Measurements from ENCODE around the gene XXYLT1.
A peak's percentile ranks its signal among the peaks of the same experiment; 100 is the strongest.

The XXYLT1 gene

DNA sequence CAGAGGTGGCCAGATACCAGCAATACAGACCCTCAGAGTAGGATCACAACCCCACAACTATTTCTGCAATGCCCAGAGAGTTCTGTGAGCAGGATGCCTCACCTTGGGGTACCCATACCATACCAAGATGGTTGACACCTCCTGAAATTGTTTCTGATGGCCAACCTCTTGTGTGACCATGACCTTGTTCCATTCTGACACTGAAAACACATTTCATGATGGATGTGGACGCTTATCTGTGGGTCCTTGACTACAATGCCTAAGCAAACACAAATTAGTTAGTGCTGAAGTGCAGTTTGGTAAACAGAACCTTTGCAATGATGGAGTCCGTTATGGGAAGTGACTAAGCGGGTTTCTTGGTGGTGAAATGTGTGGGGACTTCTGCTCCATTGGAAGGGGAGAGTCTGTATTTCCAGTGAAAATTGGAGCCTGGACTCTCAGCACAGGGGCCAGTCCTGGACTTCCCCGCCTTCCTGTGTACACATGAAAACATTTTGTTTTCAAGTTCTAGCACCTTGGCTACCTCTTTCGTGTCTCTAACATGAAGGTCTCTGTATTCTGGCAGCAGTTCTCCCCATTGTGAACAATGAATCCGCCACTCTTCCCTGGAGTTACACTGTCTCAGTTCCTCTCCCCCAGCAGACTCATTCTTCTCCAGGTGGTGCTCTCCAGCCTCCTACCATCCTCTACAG lies 106.2 kb downstream of the XXYLT1 start:
- no peak for DNase-seq

DNA sequence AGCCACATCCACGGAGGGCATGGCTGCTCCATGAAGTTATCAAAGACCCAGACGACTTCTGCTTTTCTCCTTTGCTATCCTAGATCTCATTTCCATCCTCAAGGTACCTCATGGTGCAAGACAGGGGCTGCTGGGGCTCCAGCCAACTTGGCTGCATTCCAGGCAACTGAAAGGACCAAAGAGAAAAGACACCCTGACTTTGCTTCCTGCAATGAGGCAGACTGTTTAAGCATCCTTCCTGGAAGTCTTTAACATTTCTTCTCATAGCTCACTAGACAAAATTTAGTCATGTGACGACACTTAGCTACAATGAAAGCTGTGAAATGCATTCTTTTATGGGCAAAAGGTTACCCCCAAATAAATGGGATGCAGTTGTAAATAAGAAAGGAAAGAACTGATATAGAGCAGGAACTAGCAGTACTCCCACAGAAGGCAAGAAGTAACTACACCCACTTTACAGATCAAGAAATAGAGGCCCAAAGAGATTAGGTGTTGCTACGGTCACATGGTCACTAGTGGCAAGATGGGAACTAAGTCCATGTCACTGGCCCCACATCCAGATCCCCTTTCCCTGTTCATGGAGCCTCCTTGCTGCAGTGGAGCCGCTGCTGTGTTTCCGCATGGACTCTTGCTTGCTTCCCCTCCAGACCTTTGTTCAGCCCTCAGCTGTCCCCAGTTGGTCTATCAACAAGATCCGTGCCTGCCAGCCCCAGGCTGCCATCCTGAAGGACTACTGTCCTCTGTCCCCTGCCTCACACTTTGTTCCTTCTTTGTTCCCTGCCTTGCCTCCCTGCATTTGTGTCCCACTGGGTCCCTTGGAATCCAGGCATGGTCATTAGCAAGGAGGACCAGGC lies 107.0 kb downstream of the XXYLT1 start:
- no peak for DNase-seq

DNA sequence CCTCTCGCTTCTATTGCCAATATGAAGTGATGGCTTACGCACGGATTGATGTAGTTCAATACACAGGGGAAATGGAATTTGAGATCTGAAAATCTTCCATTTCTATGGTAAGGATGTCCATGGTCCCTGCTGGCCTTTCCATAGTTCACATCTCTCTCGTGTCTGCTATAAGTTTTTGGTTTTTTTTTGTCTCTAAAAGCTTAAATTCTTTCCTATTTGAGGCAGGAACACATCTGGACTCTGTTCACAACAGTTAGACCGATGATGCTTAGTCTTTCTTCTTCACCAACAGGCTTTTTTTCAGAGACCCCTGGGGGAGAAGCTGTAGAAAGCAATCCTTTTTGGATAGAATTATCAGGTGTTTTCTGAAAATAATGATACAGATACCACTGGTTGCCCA lies 108.1 kb downstream of the XXYLT1 start:
- no peak for DNase-seq

DNA sequence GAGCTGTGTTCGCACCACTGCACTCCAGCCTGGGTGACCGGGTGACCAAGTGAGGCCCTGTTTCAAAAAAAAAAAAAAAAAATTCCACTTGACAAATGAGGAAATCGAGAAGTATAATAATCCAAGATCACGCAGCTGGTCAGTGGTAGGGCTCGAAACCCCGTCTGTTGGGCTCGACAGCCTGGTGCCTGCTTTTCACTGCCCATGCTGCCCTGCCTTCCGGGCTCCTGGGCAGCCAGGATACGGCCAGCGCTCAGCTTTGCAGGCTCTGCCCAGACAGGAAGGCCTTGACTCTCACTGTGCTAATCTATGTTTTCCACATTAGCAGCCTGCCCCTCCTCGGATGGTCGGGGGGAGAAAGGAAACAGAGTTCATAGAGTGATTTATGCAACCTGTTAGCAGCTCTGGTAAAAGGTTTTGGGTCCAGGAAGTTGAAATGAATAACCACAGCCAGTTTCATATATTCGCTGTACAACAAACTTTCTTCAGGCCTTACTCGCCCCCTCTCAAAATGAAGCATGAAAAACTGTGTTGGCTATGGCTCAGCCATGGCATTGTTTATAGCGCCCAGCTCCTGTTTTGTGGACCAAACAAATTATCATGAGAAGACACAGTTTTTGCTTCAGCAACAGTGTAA lies 108.8 kb downstream of the XXYLT1 start:
- DNase-seq: peak; percentile 29

DNA sequence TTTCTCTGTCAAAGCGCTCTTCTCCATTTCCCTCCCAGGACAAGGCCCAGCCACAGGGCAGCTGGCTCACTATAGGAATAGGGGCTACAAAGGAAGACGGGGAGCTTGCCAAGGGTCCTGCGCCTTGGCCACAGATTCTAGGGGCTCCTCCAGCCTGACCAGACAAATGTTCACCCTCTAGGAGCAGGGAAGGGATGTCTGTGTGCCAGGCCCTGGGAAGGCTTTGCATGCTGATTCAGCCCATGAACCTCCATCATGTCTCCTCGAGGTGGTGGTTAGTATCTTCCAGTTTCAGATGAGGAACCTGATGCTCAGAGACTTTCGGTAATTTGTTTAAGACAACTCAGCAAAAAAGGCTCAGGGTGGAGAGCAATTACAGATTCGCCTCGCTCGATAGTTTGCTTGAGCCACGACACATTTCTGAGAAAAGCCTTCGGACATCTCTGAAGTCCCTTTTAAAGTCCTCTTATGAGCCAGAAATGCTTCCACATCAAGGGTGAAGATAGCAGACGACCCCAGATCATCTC lies 110.0 kb downstream of the XXYLT1 start:
- no peak for DNase-seq

DNA sequence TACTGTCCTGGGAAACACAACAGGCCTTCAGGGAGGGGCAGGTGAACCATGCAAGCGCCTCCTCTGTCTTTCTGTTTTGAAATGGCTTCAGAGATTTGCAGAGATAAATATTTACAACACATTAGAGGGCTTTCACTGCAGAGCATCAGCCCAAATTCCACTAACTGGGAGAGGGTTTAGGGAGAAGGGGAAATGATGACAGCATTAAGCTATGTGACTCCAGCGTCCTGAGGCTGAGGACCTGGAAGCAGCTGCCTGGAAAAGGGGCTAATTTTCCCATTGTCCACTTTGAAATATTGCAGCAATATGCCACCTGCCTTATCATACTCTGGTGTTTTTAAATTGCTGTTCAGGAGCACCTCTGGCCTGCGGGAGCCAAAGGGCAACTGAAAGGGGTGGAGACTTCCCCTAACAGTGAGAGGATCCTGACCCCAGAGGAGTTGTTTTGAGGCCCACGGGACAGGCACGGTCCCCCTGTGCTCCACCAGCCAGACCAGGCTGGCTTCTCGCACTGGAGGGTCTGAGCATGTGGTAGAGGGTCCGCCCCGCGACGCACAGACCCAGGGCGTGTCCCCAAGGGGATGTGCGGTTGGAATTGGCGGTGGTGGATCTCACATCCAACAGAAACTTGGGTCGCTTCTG lies 110.6 kb downstream of the XXYLT1 start:
- DNase-seq: peak; percentile 69

DNA sequence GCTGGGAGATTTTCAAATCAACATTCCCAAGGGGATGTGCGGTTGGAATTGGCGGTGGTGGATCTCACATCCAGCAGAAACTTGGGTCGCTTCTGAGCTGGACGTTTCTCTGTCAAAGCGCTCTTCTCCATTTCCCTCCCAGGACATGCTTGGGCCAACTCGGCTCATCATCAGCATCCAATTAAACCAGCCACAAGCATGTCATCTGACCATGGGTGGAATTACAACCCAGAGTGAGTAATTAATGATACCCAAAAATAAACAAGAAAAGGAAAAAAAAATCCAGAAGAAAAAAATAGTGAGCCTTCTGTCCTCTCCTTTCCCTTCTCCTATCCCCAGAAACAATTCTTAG lies 111.2 kb downstream of the XXYLT1 start:
- peak; percentile 52 for DNase-seq

DNA sequence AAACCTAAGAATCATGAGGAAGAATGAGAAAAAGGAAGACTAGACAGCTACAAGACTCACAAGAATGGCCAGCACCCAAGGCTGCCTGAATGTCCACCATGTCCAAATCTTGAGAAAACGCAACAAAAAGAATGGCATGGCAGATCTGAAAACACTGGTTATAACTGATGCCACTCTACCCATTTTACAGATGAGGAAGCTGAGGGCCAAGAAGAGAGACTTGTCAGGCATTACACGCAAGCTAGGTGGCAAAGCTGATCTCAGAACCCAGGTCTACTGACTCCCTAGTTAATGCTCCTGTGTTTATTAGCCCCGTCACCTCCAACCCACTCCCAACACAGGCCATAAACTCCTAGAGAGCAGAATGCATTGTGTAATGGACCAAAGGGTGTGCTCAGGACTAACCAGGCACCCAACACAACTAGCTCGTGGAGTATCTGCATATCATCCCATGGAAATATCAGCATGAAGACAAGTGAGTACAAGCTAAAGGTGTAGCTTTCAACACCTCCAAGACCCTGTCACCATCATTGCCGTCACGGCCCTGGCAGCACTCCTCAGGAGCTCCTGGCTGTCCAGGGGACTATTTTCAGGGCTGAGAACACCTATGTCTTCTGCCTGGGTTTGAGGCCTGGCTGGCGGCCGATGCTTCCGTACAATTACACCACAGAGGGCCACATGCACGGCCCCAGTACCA lies 111.7 kb downstream of the XXYLT1 start:
- DNase-seq: no peak

DNA sequence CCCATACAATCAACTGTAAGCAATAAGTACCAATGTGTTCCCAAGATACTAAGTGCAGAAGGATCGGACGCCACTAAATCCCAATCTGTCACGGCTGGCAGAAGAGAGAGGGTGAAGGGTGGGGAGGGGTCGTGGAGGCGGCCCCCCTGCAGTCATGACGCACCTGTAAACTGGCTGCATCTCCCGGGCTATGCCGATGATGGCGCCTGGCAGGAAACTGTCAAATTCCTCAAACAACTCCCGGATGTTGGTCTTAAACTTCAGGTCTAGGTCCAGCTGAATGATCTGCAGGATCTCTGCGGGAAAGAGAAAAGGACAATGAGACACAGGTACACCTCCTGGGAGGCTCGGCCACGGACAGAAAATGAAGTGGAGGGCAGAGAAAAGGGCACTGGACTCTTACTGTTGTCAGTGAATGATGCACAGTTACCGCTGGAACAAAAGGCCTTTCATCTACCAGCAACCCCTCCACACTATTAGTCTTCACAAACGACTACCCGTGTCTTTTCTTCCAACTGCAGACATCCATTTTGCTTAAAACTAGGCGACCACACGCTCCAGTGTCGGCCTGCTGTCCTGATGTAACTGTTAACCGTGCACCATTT lies 114.6 kb downstream of the XXYLT1 start:
- DNase-seq: no peak

DNA sequence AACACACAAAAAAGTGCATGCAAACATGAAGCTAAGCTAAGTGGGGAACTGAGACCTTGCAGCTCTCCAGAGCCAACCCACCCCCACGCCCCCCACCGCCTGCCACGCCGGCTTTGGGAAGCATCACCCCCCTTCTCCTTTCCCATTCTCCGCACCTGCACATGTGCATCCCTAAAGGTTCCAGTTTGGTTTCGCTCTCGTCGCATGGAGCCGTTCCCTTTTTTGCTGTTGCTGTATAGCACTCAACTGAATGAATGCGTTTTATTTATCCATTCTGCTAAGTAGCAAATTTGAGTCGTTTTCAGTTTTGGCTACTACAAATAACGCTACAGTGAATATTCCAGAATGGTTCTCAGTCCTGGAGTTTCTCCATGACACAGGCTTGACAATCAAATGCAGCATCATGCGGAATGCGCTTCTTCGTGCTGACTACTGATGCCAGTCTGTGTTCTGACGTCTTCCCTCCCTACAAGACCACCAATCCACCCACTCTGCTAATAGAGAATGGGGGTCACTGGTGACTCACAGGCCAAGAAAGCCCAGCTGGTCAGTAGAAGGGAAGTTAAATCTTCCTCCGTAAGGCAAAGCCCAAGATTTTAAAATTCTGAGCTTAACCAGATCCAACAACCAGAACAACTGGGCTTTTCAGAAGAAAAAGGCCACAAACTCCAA lies 115.3 kb downstream of the XXYLT1 start:
- no peak for DNase-seq

DNA sequence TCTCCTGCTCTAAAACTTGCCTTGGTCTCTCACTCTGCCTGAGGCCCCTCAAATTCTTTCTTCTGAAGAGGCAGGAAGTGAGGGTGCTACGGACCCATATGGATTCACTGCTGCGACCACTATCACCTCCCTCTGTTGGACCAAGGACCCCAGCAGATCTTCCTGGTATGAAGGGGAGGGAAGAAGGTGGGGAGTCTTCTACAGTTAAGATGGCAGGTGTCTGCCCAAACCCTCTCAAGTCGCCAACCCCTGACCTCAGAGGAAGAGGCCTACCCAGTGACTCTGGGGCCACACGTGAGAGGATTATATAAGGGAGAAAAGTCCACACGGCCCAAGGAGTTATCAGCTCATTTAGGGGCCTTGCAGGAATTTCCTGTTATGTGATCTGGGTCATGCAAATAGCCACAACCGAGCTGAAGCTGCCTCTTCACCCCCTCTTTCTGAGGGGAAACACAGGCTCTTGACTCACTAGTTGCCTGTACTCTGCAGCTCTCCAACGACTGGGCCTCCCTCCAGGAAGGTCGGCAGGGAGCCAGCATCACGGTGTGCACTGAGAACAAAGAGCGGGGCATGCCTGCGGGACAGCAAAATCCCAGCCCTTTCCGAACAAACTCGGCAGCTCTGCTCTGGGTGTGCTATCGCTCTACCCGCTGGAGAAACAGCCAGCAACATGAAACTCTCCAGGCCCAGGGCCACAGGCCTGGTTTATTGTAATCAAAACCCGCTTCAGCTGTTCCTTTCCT lies 116.0 kb downstream of the XXYLT1 start:
- DNase-seq: peak; percentile 96

DNA sequence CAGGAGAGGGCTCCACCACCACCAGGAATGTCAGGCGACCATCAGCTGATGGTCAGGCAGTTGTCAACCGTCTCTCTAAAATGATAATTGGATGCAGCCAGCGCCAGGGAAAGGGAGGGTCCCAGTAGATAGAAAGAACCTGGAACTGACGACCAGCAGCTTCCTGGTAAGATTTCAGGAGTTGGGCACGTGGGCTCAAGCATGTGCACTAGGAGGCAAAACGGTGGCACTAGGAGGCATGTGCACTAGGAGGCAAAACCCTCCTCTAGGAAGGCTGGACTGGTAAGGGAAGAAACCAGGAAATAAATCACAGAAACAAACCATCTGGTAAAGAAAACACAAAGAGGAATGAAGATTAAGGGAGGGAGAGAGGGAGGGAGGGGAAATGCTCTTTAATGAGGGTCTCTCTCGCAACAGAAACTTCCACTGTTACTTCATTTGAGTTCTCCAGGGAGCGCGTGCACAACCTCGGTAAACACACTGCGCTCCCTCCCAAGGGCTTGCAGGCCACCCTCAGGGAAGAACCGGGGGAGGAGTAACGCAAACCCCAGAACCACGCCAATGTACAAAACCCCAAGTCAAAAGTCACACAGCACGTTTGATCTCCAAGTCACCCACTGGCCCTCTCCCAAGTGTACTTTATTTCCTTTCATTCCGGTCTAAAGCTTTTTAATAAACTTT lies 116.7 kb downstream of the XXYLT1 start:
- peak; percentile 41 for DNase-seq

DNA sequence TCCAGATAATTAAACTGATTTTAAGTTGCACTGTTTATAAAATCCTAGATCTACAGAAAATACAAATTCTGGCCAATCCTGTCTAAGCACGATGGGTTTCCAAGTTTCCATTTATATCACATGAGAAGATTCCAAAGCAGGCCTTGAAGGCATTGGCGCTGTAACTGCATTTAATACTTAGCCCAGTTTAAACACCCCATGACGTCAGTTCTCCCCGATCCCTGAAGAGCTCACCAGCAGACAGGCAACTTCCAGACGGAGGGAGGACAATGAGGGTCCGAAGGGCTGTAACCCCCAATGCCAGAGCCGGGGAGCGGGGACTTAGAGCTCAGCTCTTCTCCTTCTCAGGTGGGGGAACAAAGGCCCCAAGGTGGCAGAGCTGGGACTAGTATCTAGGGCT lies 117.3 kb downstream of the XXYLT1 start:
- DNase-seq: no peak

DNA sequence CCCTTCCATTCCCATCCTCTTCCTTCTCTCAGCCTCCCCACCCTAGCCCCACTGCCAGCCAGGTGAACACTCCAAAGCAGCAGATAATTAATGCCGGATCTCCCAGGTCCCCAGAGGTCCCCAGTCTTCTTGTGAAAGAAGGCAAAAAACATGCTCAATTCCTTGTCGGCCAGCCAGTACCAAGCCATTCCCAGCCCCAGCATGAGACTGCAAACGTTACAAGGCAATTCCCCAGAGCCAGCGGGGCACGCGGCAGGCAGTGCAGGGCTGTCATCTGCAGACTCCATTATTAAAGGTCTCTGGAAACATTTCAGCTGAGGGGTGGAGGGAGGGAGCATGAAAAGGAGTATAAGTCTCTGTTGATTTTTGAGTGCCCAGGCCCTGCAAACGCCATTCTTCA lies 117.8 kb downstream of the XXYLT1 start:
- DNase-seq: no peak

DNA sequence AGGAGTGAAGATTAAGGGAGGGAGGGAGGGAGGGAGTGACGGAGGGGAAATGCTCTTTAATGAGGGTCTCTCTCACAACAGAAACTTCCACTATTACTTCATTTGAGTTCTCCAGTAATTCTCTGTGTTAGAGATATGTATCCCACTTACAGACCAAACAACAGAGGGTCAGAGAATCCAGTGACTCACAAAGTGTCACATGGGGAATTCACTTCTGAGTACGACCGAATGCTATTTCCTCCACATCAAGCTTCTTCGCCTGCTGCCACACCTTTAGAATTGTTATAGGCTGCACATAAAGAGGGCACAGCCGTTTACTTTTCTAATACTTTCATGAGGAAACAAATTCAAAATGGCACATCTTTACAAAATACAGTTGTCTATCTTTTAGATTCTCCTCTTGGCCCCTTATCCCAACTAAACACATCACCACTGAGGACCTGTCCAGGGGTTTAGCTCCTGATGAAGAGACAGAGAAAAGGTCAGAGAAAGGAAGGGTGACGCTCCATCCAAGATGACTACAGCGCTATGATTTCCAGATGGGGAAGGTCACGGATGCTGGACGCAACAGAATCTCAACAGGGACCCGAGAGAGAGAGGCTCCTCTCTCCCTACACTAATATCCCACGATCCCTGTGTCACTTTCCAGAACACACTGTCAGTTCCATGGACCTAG lies 119.0 kb downstream of the XXYLT1 start:
- DNase-seq: peak; percentile 84

DNA sequence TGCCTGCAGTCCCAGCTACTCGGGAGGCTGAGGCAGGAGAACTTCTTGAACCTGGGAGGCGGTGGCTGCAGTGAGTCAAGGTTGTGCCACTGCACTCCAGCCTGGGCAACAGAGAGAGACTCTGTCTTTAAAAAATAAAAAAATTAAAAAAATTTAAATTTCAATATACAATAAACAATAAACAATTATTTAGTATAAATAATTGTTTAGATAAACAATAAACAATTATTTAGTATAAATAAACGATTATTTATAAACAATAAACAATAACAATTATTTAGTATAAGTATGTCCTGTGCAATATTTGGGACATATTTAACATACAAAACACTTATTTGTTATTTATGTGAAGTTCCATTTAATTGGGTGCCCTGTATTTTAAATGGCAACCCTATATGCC lies 119.6 kb downstream of the XXYLT1 start:
- DNase-seq: no peak

DNA sequence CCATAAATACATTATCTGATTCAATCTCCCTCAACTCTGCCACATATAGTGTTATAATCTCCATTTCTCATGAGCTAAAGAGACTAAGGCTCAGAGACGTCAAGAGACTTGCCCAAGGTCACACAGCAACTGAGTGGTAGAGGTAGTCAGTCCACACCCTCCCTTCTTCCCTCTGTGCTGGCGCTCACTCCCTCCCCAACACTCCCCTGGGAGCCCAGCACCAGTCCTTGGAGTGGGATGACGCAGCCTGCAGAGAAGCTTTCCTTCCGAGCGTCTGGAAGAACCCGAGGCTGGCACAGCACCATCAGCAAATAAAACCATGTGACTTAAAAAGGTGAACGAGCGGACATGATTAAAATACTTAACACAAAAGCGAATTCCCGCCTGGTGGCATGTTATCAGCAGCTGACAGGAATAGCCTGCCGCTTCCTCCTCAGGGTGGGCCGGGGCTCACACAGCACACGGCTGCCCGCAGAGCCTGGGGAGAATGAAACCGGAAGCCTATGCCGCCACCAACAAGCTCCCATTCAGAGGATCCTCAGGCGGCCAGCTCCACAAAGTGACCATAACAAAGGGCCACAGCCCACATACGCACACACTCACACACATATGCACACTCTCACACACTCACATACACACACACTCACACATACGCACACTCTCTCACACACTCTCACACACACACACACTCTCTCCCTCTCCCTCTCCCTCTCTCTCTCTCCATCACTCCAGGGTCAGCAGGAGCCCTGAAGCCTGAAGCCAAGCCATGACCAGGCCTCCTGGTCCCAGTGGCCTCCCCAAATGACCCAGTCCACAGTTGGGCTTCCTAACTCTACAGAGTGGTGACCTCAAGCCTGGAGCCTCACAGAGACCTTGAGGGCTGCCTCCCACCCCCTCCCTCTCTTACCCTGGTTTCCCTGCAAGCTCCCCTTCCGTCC lies 120.5 kb downstream of the XXYLT1 start:
- peak; percentile 71 for DNase-seq

DNA sequence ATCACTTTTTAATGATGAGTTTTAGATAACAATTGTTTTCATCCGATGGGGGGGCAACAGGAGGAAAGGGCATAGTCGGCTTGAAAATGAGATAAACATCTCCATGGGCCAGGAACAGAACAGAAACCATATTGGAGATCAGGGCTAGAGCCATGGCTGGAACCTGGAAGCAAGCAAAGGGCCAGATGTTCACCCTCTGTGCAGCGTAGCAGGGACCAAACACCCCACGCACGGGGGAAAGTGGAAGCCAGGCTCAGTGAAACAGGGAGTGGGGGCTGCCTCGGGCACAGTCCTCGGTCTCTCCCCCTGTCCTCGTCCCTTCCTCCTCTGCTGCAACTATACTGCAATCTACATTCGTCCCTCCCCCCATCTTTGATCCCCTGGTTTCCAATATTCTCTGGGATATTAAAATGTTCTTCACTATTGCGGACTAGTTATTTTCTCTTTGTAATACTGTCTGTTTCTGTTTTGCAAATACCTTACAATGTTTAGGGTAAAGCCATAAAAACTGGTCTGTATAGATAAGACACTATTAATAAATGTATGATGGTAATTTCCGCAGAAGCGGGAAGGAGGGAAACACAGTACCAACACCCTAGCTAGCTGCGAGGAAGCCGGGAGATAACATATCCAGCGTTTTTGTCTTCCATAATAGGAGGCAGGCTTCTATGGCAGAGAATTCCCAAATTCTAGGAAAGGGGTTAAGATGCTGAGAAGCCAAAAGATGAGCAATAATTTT lies 121.5 kb downstream of the XXYLT1 start:
- DNase-seq: no peak
